ENCODE measurements around the gene METTL6. TPM values are rescaled to one million over a fixed set of nuclear protein-coding genes. Genes with fewer than 3 reads are reported as not detected.

Gene METTL6

Small RNAs within 50 kb of the gene (small RNA-seq; reads per million reads assigned to genes)
- gene HMGN2P7 (ENCODE audit: insufficient read depth): not detected
- not detected for gene RNU6-1024P (ENCODE audit: insufficient read depth)

All from mesendoderm (in vitro differentiated cells).